DMS114 treated with DMSO at 0.1 percent for 48 hours (cell line): ENCODE measurements around the gene SYNGR4.
"Not testable (repeated sequence)": the region's sequence is repeated elsewhere in the genome, so short reads cannot be mapped to it uniquely, and the experiment has no call there.

Experiments used
- DNase-seq: peaks from one replicate; lab custom pipeline; 2025; ENCODE audit not compliant: unreplicated experiment; lab: John Stamatoyannopoulos, UW

Gene SYNGR4

GRCh38 chr19:48370955-48371354 lies 6.8 kb downstream of the SYNGR4 start:
- no peak for DNase-seq

- DNase-seq: no peak
Observed at GRCh38 chr19:48371367-48371766, 7.2 kb downstream of the SYNGR4 start.

GRCh38 chr19:48371771-48372170 lies 7.6 kb downstream of the SYNGR4 start:
- not testable (repeated sequence) for DNase-seq

GRCh38 chr19:48372904-48373303 lies 8.7 kb downstream of the SYNGR4 start:
- no peak for DNase-seq

- no peak for DNase-seq
Observed at GRCh38 chr19:48373567-48373966, 9.4 kb downstream of the SYNGR4 start.

- no peak for DNase-seq
Observed at GRCh38 chr19:48378194-48378570, 14.0 kb downstream of the SYNGR4 start.

GRCh38 chr19:48379058-48379457 lies 14.9 kb downstream of the SYNGR4 start:
- DNase-seq: no peak

- DNase-seq: no peak
Observed at GRCh38 chr19:48381178-48381950, 17.2 kb downstream of the SYNGR4 start.

- no peak for DNase-seq
Observed at GRCh38 chr19:48382286-48382685, 18.1 kb downstream of the SYNGR4 start.

GRCh38 chr19:48385461-48386087 lies 21.4 kb downstream of the SYNGR4 start:
- no peak for DNase-seq

- no peak for DNase-seq
Observed at GRCh38 chr19:48386981-48387380, 22.8 kb downstream of the SYNGR4 start.

GRCh38 chr19:48390188-48391099 lies 26.3 kb downstream of the SYNGR4 start:
- DNase-seq: no peak

- peak; percentile 16 for DNase-seq
Observed at GRCh38 chr19:48391100-48392005, 27.2 kb downstream of the SYNGR4 start, which contains the start of gene KDELR1. Gene KDELR1 (minus strand): TSS chr19:48391551. CDS start chr19:48391358, 193 bp downstream.

GRCh38 chr19:48392006-48392344 lies 27.8 kb downstream of the SYNGR4 start:
- DNase-seq: not testable (repeated sequence)

- DNase-seq: no peak
Observed at GRCh38 chr19:48392860-48393558, 28.8 kb downstream of the SYNGR4 start.

- no peak for DNase-seq
Observed at GRCh38 chr19:48393559-48394330, 29.6 kb downstream of the SYNGR4 start, which contains the start of gene GRIN2D. Gene GRIN2D (plus strand): TSS chr19:48393668. CDS start chr19:48398393, 4,725 bp downstream.

GRCh38 chr19:48394331-48395169 lies 30.4 kb downstream of the SYNGR4 start:
- DNase-seq: no peak

GRCh38 chr19:48395170-48395455 lies 30.9 kb downstream of the SYNGR4 start:
- no peak for DNase-seq
